Cortex of kidney (tissue), 1 donor: Measurements from ENCODE around the gene ABCB4.
"Not testable (repeated sequence)": the region's sequence is repeated elsewhere in the genome, so short reads cannot be mapped to it uniquely, and the experiment has no call there.

Experiments used
- DNase-seq: peaks from one replicate; lab custom pipeline; 2025; lab: John Stamatoyannopoulos, UW

The ABCB4 gene

GRCh38 chr7:87476179-87476557 is 688 bp upstream of the ABCB4 start:
- no peak for DNase-seq

GRCh38 chr7:87474533-87475358 is 734 bp downstream of the ABCB4 start:
- no peak for DNase-seq

- no peak for DNase-seq
These were observed 1.5 kb downstream of the ABCB4 start for GRCh38 chr7:87473986-87474385.

DNA sequence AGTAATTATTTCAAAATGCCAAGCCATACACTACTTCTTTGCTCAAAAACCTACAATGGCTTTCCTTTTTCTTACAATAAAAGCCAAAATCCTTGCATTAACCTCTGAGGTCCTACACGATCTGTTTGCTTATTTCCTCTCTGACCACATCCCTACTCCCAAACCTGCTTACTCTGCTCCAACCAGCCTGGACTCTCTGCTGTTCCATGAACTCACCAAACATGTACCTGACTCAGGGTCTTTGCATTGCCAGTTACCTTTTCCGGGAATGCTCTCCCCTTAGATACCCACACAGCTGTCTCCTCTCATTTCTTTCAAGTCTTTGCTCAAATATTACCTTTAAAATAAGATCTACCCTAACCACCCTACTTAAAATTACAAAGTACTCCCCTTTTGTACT is 2.3 kb downstream of the ABCB4 start:
- DNase-seq: no peak

GRCh38 chr7:87471473-87471872 is 4.0 kb downstream of the ABCB4 start:
- DNase-seq: no peak

GRCh38 chr7:87469204-87469603 is 6.3 kb downstream of the ABCB4 start:
- DNase-seq: not testable (repeated sequence)

DNA sequence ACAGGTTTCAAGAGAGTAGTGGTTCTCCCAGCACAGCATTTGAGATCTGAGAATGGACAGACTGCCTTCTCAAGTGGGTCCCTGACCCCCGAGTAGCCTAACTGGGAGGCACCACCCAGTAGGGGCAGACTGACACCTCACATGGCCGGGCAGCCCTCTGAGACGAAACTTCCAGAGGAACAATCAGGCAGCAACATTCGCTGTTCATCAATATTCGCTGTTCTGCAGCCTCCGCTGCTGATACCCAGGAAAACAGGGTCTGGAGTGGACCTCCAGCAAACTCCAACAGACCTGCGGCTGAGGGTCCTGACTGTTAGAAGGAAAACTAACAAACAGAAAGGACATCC is 10.0 kb downstream of the ABCB4 start:
- not testable (repeated sequence) for DNase-seq

- DNase-seq: not testable (repeated sequence)
These were observed 10.5 kb downstream of the ABCB4 start for GRCh38 chr7:87464830-87465533.

DNA sequence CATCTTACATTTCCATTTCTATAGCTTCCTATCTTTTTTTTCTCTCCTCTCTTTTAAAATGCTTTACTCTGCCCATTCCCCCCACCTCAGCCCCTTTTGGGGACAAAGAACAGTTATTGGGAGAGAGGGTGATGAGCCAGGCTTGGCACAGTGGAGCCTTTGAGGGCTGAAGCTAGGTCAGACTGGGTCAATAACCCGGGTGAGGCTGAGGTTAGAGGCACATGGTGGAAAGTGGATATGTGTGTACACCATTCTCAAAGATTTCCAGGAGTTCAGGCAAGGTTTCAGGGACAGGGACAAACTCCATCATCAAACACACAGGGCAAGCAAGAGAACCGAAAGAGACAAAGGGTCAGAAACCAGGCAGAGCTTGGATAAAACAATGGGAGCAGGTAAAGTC is 11.5 kb downstream of the ABCB4 start:
- no peak for DNase-seq

- DNase-seq: not testable (repeated sequence)
These were observed 15.0 kb downstream of the ABCB4 start for GRCh38 chr7:87460444-87460843.

- no peak for DNase-seq
These were observed 15.5 kb downstream of the ABCB4 start for GRCh38 chr7:87459941-87460340.

DNA sequence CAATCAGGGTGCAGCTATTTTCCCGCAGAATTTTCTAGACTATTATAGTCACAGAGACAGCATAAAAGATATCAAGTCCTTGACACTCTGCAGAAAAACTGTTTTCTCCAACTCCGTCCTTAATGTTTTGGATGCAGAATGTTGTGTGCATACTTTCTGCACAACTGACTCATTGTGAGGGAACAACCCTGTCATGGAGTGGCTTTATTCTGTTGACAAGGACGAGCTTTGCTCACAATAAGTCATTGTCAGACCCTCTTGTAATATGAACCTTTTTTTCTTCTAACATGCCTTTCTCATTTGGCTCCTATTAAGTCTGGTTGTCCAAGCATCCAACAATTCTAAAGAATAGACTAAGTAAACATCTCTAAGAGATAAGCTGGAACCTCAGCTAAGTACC is 17.3 kb downstream of the ABCB4 start:
- no peak for DNase-seq

GRCh38 chr7:87456247-87456646 is 19.2 kb downstream of the ABCB4 start:
- DNase-seq: no peak

GRCh38 chr7:87452279-87452678 is 23.2 kb downstream of the ABCB4 start:
- no peak for DNase-seq

- no peak for DNase-seq
These were observed 24.3 kb downstream of the ABCB4 start for GRCh38 chr7:87451187-87451586.

- DNase-seq: no peak
These were observed 24.8 kb downstream of the ABCB4 start for GRCh38 chr7:87450706-87451105.

GRCh38 chr7:87448388-87448787 is 27.1 kb downstream of the ABCB4 start:
- DNase-seq: no peak

DNA sequence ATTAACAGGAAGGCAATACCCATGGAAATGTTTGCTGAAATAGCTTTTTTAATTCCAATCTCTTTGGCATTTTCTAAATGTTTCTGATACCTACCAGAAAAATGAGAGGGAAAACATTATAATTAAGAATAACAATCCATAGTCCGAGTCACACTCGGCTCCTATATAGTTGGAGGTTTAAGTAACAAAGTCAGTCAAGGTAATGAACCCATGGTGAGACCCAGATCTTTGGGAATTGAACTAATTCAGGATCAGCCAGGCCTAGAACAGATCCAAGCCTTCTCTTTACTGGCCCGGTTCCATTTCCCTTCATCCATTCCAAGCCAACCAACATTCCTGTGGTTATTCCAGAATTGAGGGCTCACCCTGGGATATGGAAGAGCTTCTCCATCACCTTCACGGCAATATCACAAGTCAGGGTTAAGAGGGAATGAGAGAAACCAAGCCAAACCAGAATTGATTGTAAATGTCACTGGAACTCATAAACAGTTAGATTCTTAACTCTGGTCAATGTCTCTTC is 28.3 kb downstream of the ABCB4 start:
- no peak for DNase-seq

- DNase-seq: no peak
These were observed 29.6 kb downstream of the ABCB4 start for GRCh38 chr7:87445897-87446296.

GRCh38 chr7:87435546-87435945 is 39.9 kb downstream of the ABCB4 start:
- no peak for DNase-seq

GRCh38 chr7:87432536-87432935 is 42.9 kb downstream of the ABCB4 start:
- no peak for DNase-seq

- DNase-seq: no peak
These were observed 48.2 kb downstream of the ABCB4 start for GRCh38 chr7:87427288-87427687.

- no peak for DNase-seq
These were observed 49.3 kb downstream of the ABCB4 start for GRCh38 chr7:87426160-87426559.
